IMR-90 (cell line): ENCODE results near the gene RNASE12.
A peak's percentile ranks its signal among the peaks of the same experiment; 100 is the strongest.

Experiments used
- FOS ChIP-seq: fragments of 150-350 bp; IDR thresholded peaks from 2 replicates; pipeline ENCODE4 v1.6.1; 2016; ENCODE audit warnings: low read depth, low read length
- POLR2A ChIP-seq: IDR thresholded peaks from 2 replicates; pipeline ENCODE4 v1.6.1; 2012; ENCODE audit warnings: mild to moderate bottlenecking, low read depth, low read length
- RCOR1 ChIP-seq: IDR thresholded peaks from 2 replicates; pipeline ENCODE4 v1.6.1; 2012; ENCODE audit warnings: mild to moderate bottlenecking, low read length, improper control_type of control experiment; ENCODE audit not compliant: insufficient replicate concordance
- SMC3 ChIP-seq: fragments of 150-350 bp; IDR thresholded peaks from 2 replicates; pipeline ENCODE4 v1.6.1; 2016; ENCODE audit warnings: low read depth, mild to moderate bottlenecking, antibody characterized with exemption, low read length, moderate library complexity
- TF ChIP-seq, protein P1 (sequence below): conservative IDR thresholded peaks from 2 replicates; pipeline ENCODE4 v1.5.1; 2012; ENCODE audit warnings: mild to moderate bottlenecking, low read depth, low read length, improper control_type of control experiment

DNA sequence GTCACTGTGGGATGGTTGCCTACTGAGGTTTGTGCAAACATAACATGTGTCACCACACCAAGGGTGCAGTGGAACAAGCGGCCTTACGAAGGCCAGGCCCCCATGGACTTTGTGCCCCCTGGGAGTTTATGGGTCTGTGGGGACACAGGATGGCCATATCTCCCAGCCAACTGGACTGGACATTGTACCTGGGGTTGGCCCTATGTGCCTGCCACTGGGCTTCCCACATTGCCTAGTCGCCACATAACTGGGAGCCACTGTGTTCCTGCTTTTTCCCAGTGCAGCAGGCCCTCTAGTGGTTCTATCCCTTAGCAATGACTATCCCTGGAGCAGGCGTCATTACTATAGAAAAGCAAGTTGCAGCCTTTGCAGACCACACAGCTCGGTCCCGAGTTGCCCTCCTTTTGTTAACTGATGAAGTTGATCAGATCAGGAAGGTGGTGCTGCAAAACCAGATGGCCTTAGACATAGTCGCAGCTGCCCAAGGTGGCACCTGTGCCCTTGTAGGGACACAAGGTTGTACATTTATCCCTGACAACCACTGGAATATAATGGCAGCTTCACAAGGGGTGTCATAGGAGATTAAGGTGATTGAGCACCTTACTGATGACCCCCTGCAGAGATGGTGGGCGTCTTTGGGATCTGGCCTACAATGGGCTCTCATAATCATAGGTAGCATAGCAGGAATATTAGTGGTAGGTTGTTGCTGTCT, 15.2 kb upstream of the RNASE12 start:
- TF ChIP-seq POLR2A (no peak), SMC3 (peak; percentile 48), FOS (no peak), RCOR1 (no peak)
- TF ChIP-seq, protein P1, sequence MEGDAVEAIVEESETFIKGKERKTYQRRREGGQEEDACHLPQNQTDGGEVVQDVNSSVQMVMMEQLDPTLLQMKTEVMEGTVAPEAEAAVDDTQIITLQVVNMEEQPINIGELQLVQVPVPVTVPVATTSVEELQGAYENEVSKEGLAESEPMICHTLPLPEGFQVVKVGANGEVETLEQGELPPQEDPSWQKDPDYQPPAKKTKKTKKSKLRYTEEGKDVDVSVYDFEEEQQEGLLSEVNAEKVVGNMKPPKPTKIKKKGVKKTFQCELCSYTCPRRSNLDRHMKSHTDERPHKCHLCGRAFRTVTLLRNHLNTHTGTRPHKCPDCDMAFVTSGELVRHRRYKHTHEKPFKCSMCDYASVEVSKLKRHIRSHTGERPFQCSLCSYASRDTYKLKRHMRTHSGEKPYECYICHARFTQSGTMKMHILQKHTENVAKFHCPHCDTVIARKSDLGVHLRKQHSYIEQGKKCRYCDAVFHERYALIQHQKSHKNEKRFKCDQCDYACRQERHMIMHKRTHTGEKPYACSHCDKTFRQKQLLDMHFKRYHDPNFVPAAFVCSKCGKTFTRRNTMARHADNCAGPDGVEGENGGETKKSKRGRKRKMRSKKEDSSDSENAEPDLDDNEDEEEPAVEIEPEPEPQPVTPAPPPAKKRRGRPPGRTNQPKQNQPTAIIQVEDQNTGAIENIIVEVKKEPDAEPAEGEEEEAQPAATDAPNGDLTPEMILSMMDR = peak; percentile 56
